Hepatocyte (in vitro differentiated cells): ENCODE data around the gene PCGF2.

Experiments used
- CTCF ChIP-seq: fragments of 200-600 bp; sonication (generic); IDR thresholded peaks from 2 replicates; pipeline ENCODE4 v1.5.1; 2016; ENCODE audit warnings: antibody characterized with exemption, mild to moderate bottlenecking; ENCODE audit not compliant: poor library complexity
- EZH2 ChIP-seq: fragments of 200-600 bp; sonication (generic); IDR thresholded peaks from 2 replicates; pipeline ENCODE4 v1.6.1; 2016; ENCODE audit warnings: antibody characterized with exemption, mild to moderate bottlenecking, borderline replicate concordance

GRCh38 chr17:38701504-38702165 is 46.5 kb downstream of the PCGF2 start:
- TF ChIP-seq CTCF (no peak), EZH2 (no peak)
